ENCODE data around the gene SNX5.

DNA sequence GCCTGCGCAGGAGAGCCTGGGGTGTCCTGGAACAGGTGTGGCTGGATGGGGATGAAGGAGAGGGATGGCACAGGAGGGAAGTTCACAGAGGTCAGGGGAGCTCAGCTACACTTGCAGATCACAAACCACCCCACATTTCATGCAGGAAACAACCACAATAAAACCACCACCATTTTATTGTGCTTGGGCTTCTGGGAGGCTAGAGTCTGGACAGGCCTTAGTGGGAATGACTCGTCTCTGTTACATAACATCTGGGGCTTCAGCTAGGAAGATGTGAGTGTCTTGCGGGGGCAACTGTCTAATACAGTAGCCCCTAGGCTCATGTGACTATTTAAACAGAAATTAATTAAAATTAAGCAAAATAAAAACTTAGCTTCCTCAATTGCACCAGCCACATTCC lies 33.4 kb downstream of the SNX5 start:
- TF ChIP-seq, protein P1, sequence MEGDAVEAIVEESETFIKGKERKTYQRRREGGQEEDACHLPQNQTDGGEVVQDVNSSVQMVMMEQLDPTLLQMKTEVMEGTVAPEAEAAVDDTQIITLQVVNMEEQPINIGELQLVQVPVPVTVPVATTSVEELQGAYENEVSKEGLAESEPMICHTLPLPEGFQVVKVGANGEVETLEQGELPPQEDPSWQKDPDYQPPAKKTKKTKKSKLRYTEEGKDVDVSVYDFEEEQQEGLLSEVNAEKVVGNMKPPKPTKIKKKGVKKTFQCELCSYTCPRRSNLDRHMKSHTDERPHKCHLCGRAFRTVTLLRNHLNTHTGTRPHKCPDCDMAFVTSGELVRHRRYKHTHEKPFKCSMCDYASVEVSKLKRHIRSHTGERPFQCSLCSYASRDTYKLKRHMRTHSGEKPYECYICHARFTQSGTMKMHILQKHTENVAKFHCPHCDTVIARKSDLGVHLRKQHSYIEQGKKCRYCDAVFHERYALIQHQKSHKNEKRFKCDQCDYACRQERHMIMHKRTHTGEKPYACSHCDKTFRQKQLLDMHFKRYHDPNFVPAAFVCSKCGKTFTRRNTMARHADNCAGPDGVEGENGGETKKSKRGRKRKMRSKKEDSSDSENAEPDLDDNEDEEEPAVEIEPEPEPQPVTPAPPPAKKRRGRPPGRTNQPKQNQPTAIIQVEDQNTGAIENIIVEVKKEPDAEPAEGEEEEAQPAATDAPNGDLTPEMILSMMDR (optimal IDR thresholded peaks at IDR 0.05 in 1 of 3, IDR thresholded peaks at IDR 0.05 in 1 of 3, conservative IDR thresholded peaks at IDR 0.05 in 1 of 3; ENCODE audit: extremely low read depth in 1 of 3, insufficient read depth in 2 of 3, low read length in 3 of 3): no peak
- no peak for TF ChIP-seq EZH2 (IDR thresholded peaks at IDR 0.05; ENCODE audit: low read length)

Measured in keratinocyte (primary cell).